SK-N-MC (cell line): ENCODE measurements around the gene LAMB4.

Source experiments
- DNase-seq: peaks from one replicate; pipeline ENCODE4 v3.0.0-alpha.2; 2011; ENCODE audit warnings: low read depth, low spot score
- H3K27ac ChIP-seq: fragments of 200-600 bp; sonication (generic); 2 replicates; pipeline ENCODE4 v1.5.1; 2016; ENCODE audit warnings: mixed run types
- H3K36me3 ChIP-seq: fragments of 200-600 bp; sonication (generic); 2 replicates; pipeline ENCODE4 v1.6.1; 2017; ENCODE audit warnings: antibody characterized with exemption, low read length, mixed read lengths; ENCODE audit not compliant: insufficient read depth
- H3K4me3 ChIP-seq: fragments of 200-600 bp; sonication (generic); 2 replicates; pipeline ENCODE4 v1.5.1; 2016
- H3K9ac ChIP-seq: fragments of 200-600 bp; sonication (generic); 2 replicates; pipeline ENCODE4 v1.8.0; 2017; ENCODE audit warnings: mixed run types, mixed read lengths; ENCODE audit not compliant: insufficient read length
- H3K9me3 ChIP-seq: fragments of 200-600 bp; sonication (generic); 2 replicates; pipeline ENCODE4 v1.6.1; 2017; ENCODE audit warnings: low read depth, mild to moderate bottlenecking, antibody characterized with exemption, low read length, moderate library complexity, mixed read lengths
- EZH2 ChIP-seq: fragments of 200-600 bp; sonication (generic); IDR thresholded peaks from one replicate; pipeline ENCODE4 v1.6.1; 2017; ENCODE audit warnings: antibody characterized with exemption
- FOXP2 ChIP-seq: optimal IDR thresholded peaks from 2 replicates; pipeline ENCODE3; 2011; ENCODE audit warnings: mild to moderate bottlenecking, moderate library complexity; ENCODE audit not compliant: insufficient read depth; ENCODE audit errors: extremely low read length, control extremely low read depth
- POLR2AphosphoS5 ChIP-seq: IDR thresholded peaks from 2 replicates; pipeline ENCODE4 v1.6.1; 2012; ENCODE audit warnings: mild to moderate bottlenecking, low read depth, low read length, borderline replicate concordance

The LAMB4 gene

DNA sequence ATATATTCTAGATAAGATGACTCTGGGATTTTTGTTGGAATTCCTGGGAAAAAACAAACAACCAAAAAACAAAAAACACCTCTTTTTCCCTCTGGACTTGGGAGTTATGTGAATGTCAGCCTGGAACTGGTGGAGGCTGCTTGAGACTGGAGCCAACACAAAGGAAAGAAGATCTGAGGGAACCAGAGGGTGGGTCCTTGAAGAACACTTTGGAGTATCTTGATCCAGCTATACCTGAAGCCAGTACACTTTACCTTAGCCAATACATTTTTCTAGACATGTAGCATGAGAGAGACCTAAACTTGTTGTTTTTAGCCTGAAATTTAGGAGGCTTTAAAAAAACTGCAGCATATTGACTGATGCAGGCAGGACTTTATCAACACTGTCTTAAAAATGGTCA is 121.3 kb downstream of the LAMB4 start:
- Histone ChIP-seq H3K9ac (no peak overlapping the region), H3K4me3 (no peak overlapping the region), H3K27ac (no peak overlapping the region), H3K36me3 (no peaks in the 10 kb centered on the region), H3K9me3 (no peaks in the 10 kb centered on the region)
- no peak for DNase-seq
- TF ChIP-seq EZH2 (no peak), FOXP2 (no peak), POLR2AphosphoS5 (no peak)

DNA sequence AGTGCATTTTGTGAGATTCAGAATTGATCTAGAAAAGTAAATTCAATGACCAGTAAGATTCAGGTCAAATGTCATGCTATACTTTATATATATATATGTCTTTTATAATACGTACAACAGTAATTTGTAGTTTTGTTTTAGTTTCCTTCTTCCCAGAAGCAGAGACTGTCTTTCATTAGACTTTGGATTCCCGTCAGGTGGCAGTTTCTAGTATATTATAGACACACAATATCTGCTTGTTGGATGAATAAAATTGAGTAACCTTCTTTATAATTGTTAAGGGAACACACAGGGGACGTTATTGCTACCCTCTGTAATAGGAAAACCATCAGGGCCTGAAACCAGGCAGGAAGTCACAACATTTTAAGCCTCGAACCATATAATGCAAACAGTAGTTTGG is 121.9 kb downstream of the LAMB4 start:
- no peak for TF ChIP-seq FOXP2
- TF ChIP-seq EZH2: no peak
- no peak for TF ChIP-seq POLR2AphosphoS5
- Histone ChIP-seq H3K36me3 (no peaks in the 10 kb centered on the region), H3K9ac (no peak overlapping the region), H3K4me3 (no peak overlapping the region), H3K9me3 (no peaks in the 10 kb centered on the region), H3K27ac (peak overlapping the region; percentile 81; the same call in 1 of the 2 replicates)
- no peak for DNase-seq

DNA sequence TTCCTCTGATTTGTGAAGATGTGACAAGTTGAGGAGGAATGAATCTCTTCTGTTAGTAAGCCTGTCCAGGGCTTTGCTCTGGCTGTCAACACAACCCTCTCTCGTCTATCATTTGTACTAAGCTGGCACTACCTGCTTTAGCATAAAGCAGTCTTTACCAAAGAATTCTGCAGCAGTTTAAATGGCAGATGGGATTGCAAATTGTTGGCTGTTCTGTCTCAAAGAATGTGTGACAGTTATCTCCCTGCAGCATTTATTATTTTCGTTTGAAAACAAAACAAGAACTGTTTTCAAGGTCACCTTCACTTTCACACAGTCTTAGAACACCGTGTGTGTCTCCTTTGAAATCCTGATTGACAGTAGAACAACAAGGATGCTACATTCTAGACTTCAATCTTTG is 122.4 kb downstream of the LAMB4 start:
- no peaks in the 10 kb centered on the region for H3K9me3 ChIP-seq
- TF ChIP-seq EZH2 (no peak), FOXP2 (no peak), POLR2AphosphoS5 (no peak)
- H3K36me3 ChIP-seq: no peaks in the 10 kb centered on the region
- peak overlapping the region; percentile 81 for H3K27ac ChIP-seq
- no peak for DNase-seq
- H3K4me3 ChIP-seq: peak overlapping the region; percentile 49
- H3K9ac ChIP-seq: peak overlapping the region; percentile 7

DNA sequence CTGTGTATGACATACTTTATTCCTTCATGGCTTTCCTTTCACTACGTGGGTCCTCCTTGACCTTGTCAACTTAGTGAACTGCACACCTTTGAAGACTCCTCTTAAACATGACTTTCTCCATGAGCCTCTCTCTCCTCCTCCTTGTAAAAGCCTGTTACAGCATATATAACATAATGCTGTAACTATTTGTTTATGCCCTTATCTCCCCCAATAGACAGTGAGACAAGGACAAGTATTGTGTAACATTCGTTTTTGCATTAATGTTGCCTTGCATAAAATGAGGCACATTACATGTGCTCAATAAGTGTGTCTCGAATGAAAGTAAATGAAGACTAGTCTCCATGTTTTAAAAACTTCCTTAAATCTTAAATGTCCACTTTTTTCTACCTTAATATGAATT is 122.9 kb downstream of the LAMB4 start:
- TF ChIP-seq POLR2AphosphoS5: no peak
- peak; percentile 68 for TF ChIP-seq FOXP2
- H3K4me3 ChIP-seq: peak overlapping the region; percentile 49

DNA sequence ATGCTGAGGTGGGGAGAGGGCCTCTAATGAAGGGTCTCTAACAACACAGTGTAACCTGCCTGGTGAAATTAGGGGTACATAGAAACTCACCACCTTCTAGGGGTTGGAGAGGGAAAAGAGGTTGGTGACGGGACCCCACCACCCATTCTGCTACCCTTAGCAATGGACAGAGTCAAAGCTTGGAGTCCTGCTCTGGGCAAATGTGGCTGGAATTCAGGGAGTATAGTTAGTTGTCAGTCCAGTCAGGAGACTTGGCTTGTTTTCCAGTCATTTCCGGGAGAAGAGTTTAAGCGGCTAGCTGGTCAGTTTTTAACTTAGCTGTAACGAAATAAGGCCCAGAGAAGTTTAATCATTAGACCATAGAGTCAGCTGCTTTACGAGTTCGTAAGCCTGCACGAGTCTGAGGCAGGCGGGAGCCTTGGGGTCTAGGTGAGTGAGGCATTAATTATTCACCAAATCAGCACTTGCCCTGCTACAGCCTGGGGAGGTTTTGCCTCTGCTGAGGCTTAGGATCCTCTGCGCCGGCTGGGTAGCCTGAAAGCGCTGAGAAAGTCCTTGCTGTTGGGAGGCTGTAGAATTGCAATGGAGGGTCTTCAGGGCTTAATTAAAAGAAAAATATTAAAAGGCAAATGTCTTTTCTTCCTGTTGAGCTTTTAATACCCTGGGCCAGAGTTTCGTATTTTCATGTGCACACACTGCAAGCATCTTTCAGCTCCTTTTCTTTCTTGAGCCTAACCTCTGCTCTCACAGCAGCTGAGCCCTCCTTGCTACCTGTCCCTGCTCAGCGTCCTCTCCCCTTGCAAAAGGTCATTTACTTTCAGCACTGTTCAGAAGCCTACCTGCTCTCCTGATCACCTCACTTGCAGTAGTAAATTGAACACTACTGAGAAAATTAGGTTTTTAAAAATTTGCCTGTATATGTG is 125.7 kb downstream of the LAMB4 start:
- DNase-seq: no peak
- Histone ChIP-seq H3K9ac (no peak overlapping the region), H3K36me3 (peaks cover 26% of the 10 kb centered on the region), H3K27ac (peak overlapping the region; percentile 19; the same call in 1 of the 2 replicates), H3K4me3 (0 out of 2 replicates have a peak overlapping the region, but pooled peaks have one; percentile 5), H3K9me3 (no peaks in the 10 kb centered on the region)
- TF ChIP-seq FOXP2 (no peak), POLR2AphosphoS5 (no peak), EZH2 (no peak)

More for the DNA sequence above, 122.9 kb downstream of the LAMB4 start:
- H3K9me3 ChIP-seq: no peaks in the 10 kb centered on the region
- no peak for DNase-seq
- H3K9ac ChIP-seq: peak overlapping the region; percentile 20
- peak overlapping the region; percentile 81 for H3K27ac ChIP-seq
- no peaks in the 10 kb centered on the region for H3K36me3 ChIP-seq

DNA sequence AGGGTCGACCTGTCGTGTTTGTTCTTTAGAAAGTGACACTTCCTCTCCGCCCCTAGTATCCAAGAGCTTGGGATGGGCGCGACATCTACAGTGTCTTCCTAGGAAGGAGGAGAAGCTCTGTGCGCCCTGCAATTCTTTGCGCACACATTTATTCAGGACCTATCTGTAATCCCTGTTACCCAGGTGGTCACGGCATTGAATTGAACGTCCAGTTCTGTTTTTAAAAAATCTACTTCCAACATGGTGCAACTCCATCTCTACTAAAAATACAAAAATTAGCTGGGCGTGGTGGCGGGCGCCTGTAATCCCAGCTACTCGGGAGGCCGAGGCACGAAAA is 126.6 kb downstream of the LAMB4 start:
- H3K36me3 ChIP-seq: peaks cover 33% of the 10 kb centered on the region
- no peak for TF ChIP-seq EZH2
- no peak for TF ChIP-seq POLR2AphosphoS5
- no peak for TF ChIP-seq FOXP2
- H3K9ac ChIP-seq: no peak overlapping the region
- no peaks in the 10 kb centered on the region for H3K9me3 ChIP-seq
- H3K4me3 ChIP-seq: peak overlapping the region; percentile 93
- no peak for DNase-seq
- no peak overlapping the region for H3K27ac ChIP-seq

DNA sequence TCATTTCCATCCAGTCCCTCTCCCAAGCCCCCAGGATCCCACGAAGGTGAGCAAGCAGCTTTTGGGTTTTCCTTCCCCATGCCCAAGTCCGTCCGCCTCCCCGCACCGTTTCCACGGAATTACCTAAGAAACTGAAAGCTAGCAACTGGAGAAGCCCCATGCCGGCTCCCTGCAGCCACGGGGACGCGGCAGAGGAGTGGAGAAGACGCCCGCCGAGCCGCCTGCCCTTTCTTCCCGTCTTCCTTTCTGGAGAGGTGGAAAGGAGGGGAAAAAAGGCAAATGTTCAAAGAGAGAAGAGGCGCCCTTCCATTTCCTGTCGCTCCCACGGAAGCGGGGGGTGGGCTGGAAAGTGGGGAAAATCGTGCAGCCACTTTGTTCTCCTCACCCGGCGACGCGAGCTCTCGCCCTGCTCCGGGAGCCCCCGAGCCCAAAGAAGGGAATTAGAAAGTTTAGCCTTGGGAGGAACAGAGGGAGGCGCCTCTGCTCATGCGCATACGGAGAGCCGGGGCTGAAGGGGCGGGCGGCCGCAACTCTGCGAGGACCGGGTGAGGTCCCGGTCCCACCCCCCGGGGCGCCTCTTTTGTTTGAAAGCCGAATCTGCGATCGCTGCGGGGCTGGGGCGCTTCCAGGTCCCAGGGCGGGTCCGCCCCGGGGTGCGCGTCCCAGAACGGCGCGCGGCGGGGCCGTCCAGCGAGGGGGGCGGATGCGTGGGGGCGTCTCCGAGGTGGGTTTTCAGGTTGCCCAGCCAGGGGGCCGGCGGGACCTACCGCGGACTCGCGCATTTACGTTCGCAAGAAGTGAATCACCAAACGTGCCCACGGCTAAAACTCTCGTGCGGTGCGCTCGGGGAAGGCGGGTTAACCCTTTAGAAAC is 127.2 kb downstream of the LAMB4 start, which contains the start of gene LAMB1:
TSS of gene LAMB1 (minus strand) at position 436 of the 873 bp plus-strand sequence. CDS start at position 160, 276 bp downstream.
- Histone ChIP-seq H3K27ac (peak within 1 kb of the TSS; percentile 91), H3K9ac (peak within 1 kb of the TSS; percentile 91), H3K36me3 (peaks cover 39% of the 10 kb centered on the region), H3K4me3 (peak within 1 kb of the TSS; percentile 93), H3K9me3 (no peaks in the 10 kb centered on the region)
- no peak for DNase-seq
- peak; percentile 92 for TF ChIP-seq POLR2AphosphoS5
- no peak for TF ChIP-seq FOXP2

DNA sequence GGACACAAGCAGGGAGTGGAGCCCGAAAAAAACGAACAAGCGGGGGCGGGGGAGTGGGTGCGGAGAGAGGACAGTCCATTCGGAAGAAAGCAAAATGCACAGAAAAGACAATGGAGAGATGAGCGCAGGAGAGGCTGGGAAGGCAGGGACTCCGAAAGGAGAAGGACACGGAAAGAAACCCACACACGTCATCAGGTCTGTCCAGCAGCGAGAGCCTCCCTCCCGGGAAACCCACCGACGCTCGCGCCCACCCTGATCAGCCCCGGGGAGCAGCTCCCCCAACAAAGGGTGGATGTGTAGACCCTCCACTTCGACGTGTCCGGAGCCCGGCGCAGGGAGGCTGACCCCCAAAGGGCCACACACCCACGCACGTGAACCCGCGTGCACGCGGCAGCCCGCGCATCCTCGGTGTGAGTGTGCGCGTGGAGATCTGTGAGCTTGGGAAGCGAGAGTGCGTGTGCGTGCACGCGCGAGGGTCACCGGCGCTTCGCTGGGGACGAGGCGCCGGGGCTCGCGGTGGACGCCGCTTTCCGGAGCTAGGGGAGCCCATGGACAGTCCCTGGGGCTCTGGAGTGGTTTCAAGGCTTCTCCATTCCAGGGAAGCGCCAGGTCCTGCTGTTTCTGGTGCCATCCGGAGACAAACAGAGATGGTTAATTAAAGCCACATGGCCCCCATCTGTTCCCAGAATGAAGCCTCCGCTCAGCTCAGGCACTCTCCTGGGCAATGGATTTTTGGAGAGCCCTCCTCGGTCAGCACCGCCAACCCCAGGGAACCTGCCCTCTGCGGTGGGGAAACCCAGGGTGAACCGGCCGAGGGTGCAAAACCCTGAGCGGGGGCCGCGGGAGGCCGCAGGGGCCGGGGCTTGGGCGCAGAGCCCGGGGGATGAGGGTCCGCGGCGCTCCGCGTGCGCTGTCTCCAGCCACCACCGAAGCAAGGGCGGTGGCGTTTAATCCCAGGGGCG is 128.1 kb downstream of the LAMB4 start:
- peak overlapping the region; percentile 91 for H3K27ac ChIP-seq
- H3K36me3 ChIP-seq: peaks cover 48% of the 10 kb centered on the region
- no peak for DNase-seq
- TF ChIP-seq EZH2 (no peak), POLR2AphosphoS5 (no peak; the same call in 1 of the 2 replicates), FOXP2 (no peak)
- H3K9ac ChIP-seq: peak overlapping the region; percentile 91
- peak overlapping the region; percentile 93 for H3K4me3 ChIP-seq
- no peaks in the 10 kb centered on the region for H3K9me3 ChIP-seq
